HG02610 (cell line): ENCODE data around the gene NUP42.
"Not testable (repeated sequence)": the region's sequence is repeated elsewhere in the genome, so short reads cannot be mapped to it uniquely, and the experiment has no call there.

ENCODE experiments used
- ATAC-seq: cut with Tn5 transposase; IDR thresholded peaks from one replicate; pipeline ENCODE4 v1.9.1; 2021; ENCODE audit warnings: mild to moderate bottlenecking, moderate library complexity; ENCODE audit not compliant: unreplicated experiment

Gene NUP42

DNA sequence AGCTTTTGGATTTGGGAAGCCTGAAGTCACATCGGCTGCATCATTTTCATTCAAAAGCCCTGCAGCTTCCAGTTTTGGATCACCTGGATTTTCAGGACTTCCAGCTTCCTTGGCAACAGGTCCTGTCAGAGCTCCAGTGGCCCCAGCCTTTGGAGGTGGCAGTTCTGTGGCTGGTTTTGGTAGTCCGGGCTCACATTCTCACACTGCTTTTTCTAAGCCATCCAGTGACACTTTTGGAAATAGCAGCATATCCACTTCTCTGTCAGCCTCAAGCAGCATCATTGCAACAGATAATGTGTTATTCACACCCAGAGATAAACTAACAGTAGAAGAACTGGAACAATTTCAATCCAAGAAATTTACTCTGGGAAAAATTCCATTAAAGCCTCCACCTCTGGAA lies 18.5 kb downstream of the NUP42 start:
- no peak for ATAC-seq

DNA sequence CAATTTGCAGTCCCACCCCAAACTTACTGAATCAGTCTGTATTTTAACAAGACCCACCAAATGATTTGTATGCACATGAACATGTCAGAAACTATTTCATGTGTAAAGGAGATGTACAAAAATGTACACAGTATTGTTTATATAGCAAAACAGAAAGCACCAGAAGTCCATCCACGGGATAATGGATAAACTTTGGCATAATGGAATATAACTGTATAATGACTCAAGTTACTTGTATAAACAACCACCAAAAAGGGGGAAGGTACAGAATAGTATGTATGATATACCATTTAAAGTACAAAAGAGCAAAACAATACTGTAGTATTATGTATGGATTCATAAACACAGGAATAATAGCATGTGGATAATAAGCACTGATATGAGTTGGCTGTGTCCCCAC lies 22.4 kb downstream of the NUP42 start:
- no peak for ATAC-seq

DNA sequence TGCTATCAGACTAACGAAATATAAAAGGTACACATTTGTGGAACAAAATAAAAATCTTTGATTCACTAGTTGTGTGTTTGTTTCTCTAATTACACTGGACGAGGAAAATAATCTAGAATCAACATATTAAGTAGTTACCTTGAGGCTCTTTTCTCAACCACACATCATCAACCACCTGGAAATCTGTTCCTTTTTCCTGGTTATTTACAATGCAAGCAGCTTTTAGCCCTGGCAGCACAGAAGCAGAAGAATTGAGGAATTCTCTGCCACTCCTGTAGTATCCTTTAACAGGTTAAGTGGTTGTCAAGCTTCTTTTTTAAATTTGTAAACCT lies 23.7 kb downstream of the NUP42 start:
- no peak for ATAC-seq

DNA sequence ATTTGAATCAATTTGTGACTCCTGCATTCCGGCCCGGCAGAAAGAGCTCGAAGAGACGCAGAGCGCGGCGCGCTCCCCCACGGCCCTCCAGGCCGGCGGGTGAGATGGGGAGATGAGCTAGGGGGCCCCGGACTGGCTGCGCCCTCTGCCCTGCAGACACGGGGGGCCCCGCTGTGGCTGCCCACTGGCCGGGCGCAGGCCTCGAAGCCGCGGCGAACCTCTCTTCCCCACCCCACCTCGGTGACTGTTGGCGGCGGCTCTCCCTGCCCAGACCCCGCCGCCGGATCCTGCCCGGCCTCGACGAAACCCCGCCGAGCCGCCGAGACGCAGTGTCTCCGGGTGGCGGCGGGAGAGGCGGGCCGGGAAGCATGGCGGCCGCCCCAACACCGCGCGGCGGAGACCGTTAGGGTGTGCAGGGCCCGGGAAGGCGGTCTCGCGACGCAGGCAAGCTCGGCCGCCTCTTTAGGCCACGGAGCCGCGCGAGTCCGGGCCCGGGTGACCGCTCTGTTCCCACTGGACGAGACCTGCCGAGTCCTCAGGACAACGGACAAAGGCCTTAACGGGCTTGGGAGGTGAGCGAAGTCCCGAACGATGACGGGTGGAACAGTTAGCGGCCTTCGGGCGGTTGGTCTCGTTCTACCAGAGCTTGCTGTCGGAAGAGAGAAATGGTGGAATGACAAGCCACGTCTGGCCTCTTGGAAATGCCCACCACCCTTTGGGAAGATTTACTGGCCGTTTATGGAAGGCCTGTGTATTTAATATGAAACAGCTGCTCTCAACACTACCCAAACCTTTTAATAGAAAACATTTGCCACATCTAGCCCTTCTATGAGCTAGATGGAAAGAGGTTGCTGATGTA lies 24.3 kb downstream of the NUP42 start:
- no peak for ATAC-seq

DNA sequence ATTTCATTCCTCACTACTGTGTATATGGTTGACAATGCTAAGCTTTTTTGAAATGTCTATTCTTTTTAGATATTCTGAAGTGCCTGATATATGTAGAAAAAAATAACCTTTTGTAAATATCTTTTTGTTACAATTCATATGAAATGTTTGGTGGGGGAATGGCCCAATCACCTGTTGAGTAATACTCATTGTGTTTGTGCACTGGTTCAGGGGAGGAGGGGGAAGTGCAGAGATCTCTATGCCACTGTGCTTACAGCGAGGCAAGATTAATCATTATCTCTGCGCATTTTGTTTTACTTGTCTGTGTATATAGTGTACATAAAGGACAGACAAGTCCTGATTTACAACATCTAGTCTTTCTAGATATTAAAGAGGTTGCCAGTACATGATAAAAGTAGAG lies 25.2 kb downstream of the NUP42 start:
- ATAC-seq, result no peak

DNA sequence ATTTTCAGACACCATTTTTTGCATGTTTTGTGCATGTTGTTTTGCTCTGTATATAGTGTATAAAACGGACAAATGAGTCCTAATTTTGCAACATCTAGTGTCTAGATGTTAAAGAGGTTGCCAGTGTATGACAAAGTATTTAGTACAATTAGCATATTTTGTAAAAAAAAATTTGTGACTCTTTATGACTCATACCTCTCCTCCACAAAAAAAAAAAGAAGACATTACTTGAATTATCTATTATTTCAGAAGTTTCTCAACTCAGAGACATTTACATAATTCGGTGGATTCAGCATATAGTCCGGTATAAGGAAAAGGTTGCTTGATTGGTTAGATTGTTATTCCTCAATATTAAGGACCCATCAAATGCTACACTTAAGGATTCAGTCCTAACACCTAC lies 26.0 kb downstream of the NUP42 start:
- ATAC-seq, result no peak

DNA sequence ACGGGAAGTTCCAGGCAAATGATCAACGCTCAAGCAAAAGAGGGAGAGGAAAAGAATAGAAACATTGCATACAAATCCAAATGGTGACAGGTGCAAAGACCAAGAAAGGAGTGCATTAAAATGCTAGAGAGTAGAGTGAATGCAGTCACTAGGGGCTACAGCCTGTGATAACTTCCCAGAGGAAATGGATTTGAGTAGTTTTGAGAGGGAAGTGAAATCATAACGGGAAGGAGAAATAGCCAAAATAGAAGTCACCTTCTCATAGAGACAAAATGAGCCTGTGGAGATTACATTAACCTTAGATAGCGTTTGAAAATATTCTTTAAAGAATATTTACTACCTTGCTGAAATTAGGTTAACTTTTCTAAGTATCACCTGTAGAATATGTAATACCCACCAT lies 26.5 kb downstream of the NUP42 start:
- ATAC-seq, result no peak

DNA sequence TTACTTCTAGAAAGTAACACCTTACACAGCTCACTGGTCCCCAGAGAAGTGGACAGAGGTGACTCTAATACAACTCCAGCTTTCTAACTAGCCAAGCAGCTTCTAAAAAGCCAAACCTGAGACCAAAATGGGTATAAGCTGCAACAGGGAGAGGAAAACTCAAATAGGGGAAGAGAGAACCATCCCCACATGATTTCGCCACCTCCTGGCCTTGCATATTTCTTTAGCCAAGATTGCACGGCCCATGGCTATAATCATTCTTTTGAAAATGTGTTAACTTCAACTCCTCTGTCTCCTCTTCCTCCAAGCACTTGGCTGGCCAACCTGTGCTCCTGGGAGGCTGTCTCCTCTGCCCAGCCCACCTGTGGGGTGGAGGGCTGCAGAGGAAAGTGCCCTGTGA lies 28.7 kb downstream of the NUP42 start:
- ATAC-seq, result no peak

DNA sequence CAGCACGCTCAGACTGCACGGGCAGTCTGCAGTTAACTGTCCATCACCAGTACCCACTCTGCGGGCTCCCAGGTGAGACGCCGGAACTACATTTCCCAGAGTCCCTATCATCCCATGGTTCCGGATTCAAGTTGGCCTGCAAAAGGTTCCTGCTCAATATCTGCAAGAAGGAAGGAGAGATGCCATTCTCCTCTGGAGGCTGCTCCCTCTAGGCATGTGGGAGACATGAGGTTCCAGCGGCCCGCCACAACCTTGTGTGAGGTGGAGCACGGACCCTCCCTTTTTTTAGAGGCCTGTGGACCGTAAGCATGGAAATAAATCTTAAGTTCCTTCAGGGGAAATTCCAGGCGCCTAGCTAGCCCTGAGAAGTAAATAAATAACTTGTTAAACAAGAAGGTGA lies 29.7 kb downstream of the NUP42 start:
- no peak for ATAC-seq

DNA sequence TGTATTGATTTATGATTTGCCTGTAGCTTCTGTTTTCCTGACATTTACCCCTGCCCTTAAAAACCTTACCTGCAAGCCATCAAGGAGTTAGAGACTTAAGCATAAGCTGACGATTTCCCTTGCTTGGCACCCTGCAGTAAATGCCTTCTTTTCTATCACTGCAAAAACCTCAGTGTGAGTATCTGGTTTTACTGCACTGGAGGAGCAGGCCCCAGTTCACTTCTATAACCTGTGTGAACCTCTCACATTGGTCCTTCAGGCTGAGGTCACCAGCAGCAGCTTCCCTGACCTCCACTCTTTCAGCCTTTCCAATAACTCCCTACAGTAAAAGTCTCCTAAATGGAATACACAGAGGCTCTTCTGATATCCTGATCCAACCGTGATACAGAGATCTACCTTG lies 30.5 kb downstream of the NUP42 start:
- ATAC-seq, result no peak

DNA sequence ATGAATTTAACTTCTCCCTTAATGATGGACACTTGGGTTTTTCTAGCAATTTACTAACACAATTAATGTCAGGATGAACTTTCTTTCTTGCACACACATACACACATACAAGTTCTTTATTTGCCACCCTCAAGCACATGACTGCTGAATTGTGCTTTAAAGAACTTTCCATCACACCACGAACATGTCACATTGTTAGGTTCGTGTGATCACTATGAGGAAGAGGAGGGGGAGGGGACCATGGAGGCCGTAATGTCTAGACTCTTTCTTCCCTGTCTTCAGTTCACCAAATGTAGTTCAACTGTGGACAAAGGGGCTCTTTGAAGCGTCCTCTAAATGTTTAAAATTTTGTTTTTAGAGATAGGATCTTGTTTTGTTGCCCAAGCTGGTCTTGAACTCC lies 31.0 kb downstream of the NUP42 start:
- no peak for ATAC-seq

DNA sequence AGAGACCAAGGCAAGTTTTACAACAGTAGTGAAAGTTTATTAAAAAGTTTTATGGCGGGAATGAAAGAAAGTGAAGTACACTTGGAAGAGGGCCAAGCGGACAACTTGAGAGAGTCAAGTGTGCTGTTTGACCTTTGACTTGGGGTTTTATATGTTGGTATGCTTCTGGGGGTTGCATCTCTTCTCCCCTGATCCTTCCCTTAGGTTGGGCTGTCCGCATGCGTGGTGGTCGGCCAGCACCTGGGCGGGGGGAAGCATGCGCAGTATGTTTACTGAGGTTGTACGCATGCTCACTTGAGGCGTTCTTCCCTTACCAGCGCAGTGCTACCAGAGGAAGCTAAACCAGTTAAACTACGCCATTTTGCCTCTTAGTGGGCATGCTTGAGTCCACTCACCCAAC lies 31.9 kb downstream of the NUP42 start:
- no peak for ATAC-seq

DNA sequence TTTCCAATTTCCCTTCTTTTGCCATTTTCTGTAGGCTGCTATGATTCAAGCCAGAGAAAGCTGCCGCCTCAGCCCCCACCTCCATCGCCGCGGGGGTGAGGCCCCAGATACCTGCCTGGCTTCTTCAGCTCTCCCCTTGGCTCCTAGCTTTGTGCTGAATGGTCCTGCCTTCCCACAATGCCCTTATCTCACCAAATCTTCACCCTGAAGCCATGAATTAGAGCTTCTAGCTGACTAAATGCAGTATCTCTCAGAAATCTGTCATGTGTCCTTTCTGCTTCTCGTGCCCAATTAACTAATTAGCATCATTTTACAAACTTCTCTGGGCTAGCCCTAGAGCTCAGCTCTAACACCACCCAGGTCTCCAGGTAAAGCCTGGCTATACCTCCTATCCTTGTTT lies 32.6 kb downstream of the NUP42 start:
- ATAC-seq, result no peak

DNA sequence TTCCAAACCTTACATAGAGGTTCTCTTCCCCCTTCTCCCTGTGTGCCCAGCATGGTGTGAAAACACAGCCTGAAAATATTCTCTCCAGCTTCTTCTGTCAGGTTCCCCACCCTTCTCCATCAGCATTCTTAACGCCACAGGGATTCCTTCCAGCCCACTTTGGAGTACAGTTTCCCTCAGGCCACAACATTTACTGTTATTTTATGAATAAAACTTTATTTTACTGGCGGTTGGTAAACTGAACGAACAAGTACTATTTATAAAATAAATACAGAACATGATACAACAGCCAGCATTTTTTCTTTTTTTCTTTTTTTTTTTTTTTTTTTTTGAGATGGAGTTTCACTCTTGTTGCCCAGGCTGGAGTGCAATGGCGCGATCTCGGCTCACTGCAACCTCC lies 33.1 kb downstream of the NUP42 start:
- ATAC-seq, result no peak

DNA sequence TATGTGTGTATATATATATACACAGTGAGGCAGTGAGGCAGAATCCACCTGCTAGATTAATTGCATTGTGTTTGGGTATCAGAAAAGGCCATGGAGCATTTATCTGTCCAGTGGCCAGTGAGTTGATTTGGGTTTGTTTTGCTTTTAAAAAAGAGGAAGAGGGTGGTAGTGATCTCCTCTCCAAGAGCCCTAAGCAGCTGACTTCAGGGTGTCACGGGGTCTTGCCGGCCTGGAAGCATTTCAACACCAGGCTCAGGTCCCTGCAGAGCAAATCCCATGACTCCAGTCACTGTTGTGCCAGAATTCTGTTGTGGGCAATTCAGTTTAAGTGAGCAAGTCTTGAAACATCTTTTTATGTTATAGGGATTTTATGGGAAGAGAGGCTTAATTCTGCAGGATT lies 34.2 kb downstream of the NUP42 start:
- no peak for ATAC-seq

DNA sequence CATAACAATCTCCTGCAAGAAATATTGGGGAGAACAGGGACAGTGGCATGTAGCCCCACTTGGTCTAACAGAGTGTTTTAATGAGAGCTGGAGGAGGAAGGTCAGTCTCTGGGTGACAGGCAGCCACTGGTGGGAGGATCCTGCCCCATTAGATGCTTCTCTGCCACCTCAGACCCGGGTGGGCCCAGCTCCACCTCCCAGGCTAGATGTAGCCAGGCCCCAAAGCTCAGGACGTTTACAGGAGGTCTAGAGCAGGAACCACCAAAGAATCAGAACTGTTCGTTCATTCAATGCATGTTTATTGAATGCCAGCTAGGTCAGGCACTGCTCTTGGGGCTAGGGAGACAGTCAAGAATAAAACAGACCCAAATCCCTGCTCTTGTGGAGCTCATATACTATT lies 36.3 kb downstream of the NUP42 start:
- no peak for ATAC-seq

DNA sequence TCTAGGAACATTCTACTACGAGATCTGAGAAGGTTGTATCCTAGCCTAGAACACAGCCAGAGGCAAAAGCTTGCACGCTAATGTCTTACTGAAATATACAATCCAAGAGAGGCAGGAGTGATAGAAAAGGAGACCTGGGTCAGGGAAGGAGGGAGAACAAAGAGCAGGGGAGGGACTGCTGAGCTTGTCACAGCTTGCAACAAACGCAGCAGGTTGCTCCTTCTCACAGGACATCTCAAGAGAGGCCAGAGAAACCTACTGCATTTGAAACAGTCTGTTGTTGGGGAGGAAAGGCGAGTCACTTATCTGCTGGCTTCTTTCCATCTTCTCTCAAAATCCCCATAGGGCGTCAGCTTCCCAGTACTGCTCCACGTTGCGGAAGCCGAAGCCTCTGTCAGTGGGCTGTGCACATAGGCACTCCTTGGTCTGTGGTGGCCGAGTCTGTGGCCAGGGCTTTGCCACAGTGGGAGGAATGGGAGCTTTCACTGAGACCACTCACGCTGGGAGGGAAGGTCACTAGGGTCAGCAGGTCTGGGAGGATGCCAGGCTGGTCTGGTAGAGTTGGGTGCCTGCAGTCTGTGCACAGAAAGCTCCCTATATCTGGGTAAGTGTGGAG lies 39.0 kb downstream of the NUP42 start:
- ATAC-seq, result no peak

DNA sequence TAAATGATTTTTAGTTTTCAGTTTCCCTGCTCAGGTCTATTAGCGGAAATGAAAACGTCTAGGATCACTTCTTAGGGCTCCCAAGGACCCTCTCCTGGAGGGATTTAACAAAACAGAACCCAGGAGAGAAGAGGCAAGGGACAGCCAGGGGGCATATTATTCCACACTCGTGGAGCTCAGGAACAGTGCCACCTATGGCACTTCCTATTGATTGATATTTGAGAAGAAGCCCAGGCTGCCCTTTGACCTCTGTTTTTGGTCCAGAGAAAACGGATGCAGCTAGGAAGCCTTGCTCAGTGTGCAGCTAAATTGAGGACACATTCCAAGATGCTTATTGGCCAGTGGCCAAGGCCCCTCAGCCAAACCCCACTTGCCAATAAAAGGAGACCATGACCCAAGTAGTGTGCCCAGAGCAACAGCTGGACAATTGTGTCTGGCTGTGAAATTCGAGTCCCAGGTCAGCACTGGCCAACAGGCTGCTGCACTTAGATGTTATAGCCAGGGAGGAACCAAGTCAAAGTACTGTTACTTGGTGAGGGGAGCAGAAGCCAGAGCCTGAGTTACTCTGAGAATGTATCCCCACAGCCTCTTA lies 40.7 kb downstream of the NUP42 start:
- ATAC-seq, result no peak

DNA sequence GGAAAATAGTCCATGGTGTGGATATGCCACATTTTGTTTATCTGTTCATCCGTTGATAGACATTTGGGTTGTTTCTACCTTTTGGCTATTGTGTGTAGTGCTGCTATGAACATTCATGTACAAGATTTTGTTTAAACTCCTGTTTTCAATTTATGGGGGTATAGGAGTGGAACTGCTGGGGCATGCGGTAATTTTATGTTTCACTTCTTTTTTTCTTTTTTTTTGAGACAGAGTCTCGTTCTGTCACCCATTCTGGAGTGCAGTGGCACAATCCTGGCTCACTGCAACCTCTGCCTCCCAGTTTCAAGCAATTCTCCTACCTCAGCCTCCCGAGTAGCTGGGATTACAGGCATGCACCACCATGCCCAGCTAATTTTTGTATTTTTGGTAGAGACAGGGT lies 42.5 kb downstream of the NUP42 start:
- not testable (repeated sequence) for ATAC-seq

DNA sequence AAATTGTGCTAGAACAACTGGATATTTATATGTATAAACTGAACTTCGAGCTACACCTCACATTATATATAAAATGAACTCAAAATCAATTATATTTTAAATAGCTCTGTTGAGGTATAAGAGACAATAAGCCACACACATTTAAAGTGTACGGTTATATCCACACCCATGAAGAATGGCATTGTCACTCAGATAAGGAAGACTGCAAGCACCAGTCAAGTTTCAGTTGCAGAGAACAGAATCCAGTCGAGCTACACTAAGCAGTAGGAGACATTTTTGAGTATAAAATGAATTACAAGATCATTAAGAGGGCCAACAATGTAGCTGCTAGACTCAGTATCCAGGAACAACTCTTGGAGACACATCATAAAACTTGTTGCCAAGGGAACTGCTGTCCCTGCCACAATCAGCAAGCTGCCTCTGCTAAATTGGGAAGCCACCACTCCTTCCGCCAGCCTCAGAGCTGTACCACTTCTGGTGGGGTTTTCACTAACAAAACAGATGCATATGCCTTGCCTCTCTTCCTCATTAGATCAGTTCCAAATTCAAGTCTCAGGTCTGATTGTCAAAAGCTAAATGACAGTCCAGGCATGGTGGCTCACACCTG lies 45.1 kb downstream of the NUP42 start:
- ATAC-seq, result no peak

DNA sequence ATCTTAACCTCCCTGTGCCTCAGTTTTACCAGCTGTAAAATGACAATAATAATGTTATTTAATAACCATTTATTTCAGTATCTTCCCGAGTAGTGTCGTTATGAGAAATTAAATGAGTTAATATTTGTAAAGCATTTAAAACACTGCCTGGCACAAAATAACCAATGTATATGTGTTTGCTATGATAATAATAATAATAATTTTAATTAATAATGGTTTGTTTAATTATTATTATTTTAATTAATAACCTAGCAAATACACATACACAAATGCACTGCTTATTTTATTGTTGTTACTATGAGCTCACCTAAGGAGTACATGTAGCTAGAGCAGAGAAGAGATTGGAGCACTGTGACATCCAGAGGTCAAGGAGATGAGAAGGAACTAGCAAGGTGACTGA lies 46.6 kb downstream of the NUP42 start:
- ATAC-seq, result no peak

DNA sequence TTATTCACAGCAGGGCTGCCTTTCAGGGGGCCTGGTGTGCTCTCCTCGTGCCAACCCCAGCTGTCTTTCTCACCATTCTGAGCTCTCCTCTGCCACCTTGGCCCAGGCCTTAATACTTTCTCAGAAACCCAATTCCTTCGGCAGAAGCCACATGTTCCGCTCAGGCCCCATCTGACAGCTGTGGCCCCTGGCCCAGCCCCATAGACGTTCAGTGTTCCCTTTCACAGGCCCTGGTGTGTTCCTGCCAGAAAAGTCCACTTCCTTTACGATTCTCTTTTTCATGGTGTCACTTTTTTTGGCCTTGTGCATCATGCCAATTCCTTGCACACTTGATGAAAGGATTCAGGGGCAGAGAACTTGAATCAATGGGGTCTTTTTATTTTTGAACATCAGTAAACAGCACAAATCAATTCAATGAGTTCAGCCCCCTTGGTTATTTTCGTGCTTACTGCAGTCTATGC lies 48.8 kb downstream of the NUP42 start:
- ATAC-seq, result no peak
